ENCODE results near the gene COQ6. TPM values are rescaled to one million over a fixed set of nuclear protein-coding genes. Genes with fewer than 3 reads are reported as not detected.

Gene COQ6
- total RNA-seq, 1 experiment from 2014 or later = 12.0 TPM

DNA sequence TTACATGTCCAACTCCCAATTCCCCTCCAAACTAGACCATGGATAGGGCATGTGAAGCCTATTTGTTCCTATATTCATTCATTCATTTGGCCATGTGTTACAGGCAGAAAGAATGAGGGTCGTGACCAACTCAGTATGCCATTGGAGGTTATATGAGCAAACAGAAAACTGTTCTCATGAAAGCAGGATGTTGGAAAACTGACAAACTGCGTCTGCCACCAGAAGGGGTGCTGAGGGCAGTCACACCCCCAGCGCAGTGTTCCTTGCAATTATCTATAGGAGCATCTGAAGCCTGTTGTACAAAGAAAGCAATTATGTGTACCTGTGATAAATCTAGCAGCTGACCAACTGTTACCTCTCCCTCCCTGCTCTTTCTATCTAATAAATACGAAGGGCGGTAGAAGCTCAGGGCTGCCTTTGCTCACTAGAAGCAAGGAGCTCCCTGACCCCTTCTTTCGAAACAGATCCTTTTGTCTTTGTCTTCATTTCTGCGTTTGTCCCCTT lies 47.9 kb downstream of the COQ6 start:
- Mint-ChIP-seq H3K4me3 (no peak overlapping the region), H3K27me3 (ENCODE audit: low read depth) (no peaks in the 10 kb centered on the region), H3K27ac (0 out of 7 replicates have a peak overlapping the region, but pooled peaks of 1 of the 3 experiments have one; percentile 78), H3K4me1 (no peaks in the 10 kb centered on the region), H3K36me3 (ENCODE audit: insufficient read depth in 1 of 3, low read depth in 3 of 3) (no peaks in the 10 kb centered on the region; a peak in 3 of 7 replicates), H3K9me3 (no peaks in the 10 kb centered on the region)
- Histone ChIP-seq H2BK12ac (ENCODE audit: insufficient read length, low read depth, low read length) (no peak overlapping the region), H2AK5ac (ENCODE audit: insufficient read length, low read length) (no peak overlapping the region), H3K23ac (ENCODE audit: insufficient read length, low read depth, low read length) (no peak overlapping the region), H3K79me2 (ENCODE audit: insufficient read depth, low read length) (no peaks in the 10 kb centered on the region), H3T11ph (ENCODE audit: low read length) (no peak overlapping the region), H3K79me1 (ENCODE audit: insufficient read depth, low read depth, low read length, poor library complexity, severe bottlenecking) (no peaks in the 10 kb centered on the region), H3K4me1 (ENCODE audit: insufficient read depth, low read length) (no peaks in the 10 kb centered on the region), H4K8ac (replicated peaks; ENCODE audit: insufficient read length, low read depth, low read length) (no peak overlapping the region), H2AFZ (ENCODE audit: low read length) (no peak overlapping the region), H3K14ac (ENCODE audit: insufficient read depth, low read length) (no peak overlapping the region), H3K9ac (ENCODE audit: extremely low read depth, insufficient read length, low read length) (no peak overlapping the region), H2BK5ac (ENCODE audit: insufficient read length, low read length) (no peak overlapping the region), H2BK20ac (ENCODE audit: low read depth, low read length, poor library complexity, severe bottlenecking) (no peak overlapping the region), H3K23me2 (ENCODE audit: insufficient read length, low read depth, low read length, poor library complexity, severe bottlenecking) (no peaks in the 10 kb centered on the region), H3K4ac (ENCODE audit: low read depth, low read length) (no peak overlapping the region), H4K20me1 (ENCODE audit: control insufficient read depth, insufficient read depth, insufficient read length) (no peaks in the 10 kb centered on the region), H3K56ac (ENCODE audit: insufficient read length, low read depth, low read length) (no peak overlapping the region), H4K5ac (ENCODE audit: insufficient read length, low read depth, low read length) (no peak overlapping the region), H3K9me3 (ENCODE audit: control insufficient read depth, low read depth, low read length) (no peaks in the 10 kb centered on the region), H3K4me2 (ENCODE audit: insufficient read depth, insufficient read length, low read length) (no peak overlapping the region), H3K18ac (ENCODE audit: insufficient read length, low read depth, low read length) (no peak overlapping the region), H2BK120ac (ENCODE audit: low read depth, low read length, poor library complexity, severe bottlenecking) (no peak overlapping the region), H2BK15ac (ENCODE audit: low read depth, low read length) (no peak overlapping the region), H3K27ac (ENCODE audit: insufficient read length, low read depth, low read length) (no peak overlapping the region), H4K91ac (ENCODE audit: insufficient read length, low read depth, low read length) (no peak overlapping the region), H3K27me3 (ENCODE audit: insufficient read depth, low read length) (no peaks in the 10 kb centered on the region)
- TF ChIP-seq, protein P1, sequence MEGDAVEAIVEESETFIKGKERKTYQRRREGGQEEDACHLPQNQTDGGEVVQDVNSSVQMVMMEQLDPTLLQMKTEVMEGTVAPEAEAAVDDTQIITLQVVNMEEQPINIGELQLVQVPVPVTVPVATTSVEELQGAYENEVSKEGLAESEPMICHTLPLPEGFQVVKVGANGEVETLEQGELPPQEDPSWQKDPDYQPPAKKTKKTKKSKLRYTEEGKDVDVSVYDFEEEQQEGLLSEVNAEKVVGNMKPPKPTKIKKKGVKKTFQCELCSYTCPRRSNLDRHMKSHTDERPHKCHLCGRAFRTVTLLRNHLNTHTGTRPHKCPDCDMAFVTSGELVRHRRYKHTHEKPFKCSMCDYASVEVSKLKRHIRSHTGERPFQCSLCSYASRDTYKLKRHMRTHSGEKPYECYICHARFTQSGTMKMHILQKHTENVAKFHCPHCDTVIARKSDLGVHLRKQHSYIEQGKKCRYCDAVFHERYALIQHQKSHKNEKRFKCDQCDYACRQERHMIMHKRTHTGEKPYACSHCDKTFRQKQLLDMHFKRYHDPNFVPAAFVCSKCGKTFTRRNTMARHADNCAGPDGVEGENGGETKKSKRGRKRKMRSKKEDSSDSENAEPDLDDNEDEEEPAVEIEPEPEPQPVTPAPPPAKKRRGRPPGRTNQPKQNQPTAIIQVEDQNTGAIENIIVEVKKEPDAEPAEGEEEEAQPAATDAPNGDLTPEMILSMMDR (conservative IDR thresholded peaks at IDR 0.05) = no peak
- no CpG with 5 or more reads among the region's 7 CpGs for WGBS (ENCODE audit: extremely low coverage, insufficient read length, low lambda C conversion rate)
- no peak for DNase-seq
